ENCODE data around the gene SEC14L2. TPM values are rescaled to one million over a fixed set of nuclear protein-coding genes. Genes with fewer than 3 reads are reported as not detected.

SEC14L2 gene
- total RNA-seq, 3 donors from 2014 or later: 5.3 to 45.7 (median 29.5) TPM

GRCh38 chr22:30393885-30394284 is 2.9 kb upstream of the SEC14L2 start:
- TF ChIP-seq POLR2A (IDR thresholded peaks at IDR 0.05) (no peak), POLR2AphosphoS5 (IDR thresholded peaks at IDR 0.05) (no peak), CTCF (IDR thresholded peaks at IDR 0.05) (no peak)
- no peaks in the 10 kb centered on the region for H3K27me3 ChIP-seq
- peaks cover 5% of the 10 kb centered on the region in 2 donors for H3K4me1 ChIP-seq
- peaks cover 0 to 3% of the 10 kb centered on the region in 2 donors for H3K9me3 ChIP-seq
- intact Hi-C loops (cut with DNase I; ENCODE audit: low total_unique reads): no loop called here
- H3K4me3 ChIP-seq: no peak overlapping the region
- no peaks in the 10 kb centered on the region for H3K36me3 ChIP-seq
- no peak for DNase-seq (ENCODE audit: low spot score in 2 of 2)
- no peak overlapping the region for H3K27ac ChIP-seq

- peak overlapping the region; percentile 61 to 100 (median 75) for H3K4me3 ChIP-seq
- no peak for DNase-seq (ENCODE audit: low spot score in 2 of 2)
- H3K4me1 ChIP-seq: peaks cover 5% of the 10 kb centered on the region in 2 donors
- no peaks in the 10 kb centered on the region for H3K9me3 ChIP-seq
- H3K27me3 ChIP-seq: no peaks in the 10 kb centered on the region
- no peak for TF ChIP-seq CTCF (IDR thresholded peaks at IDR 0.05)
- no peak for TF ChIP-seq POLR2AphosphoS5 (IDR thresholded peaks at IDR 0.05)
- TF ChIP-seq POLR2A (IDR thresholded peaks at IDR 0.05): no peak
- H3K36me3 ChIP-seq: no peaks in the 10 kb centered on the region
- intact Hi-C loops (cut with DNase I; ENCODE audit: low total_unique reads): no loop called here
- peak overlapping the region; percentile 86 to 95 for H3K27ac ChIP-seq
These were observed 1.1 kb downstream of the SEC14L2 start for GRCh38 chr22:30397656-30398635.

- peak overlapping the region in 2 of 3 donors; percentile 75 to 100 for H3K4me3 ChIP-seq
- H3K4me1 ChIP-seq: peaks cover 5% of the 10 kb centered on the region in 2 donors
- no peaks in the 10 kb centered on the region for H3K36me3 ChIP-seq
- H3K27me3 ChIP-seq: no peaks in the 10 kb centered on the region
- intact Hi-C loops (cut with DNase I; ENCODE audit: low total_unique reads): no loop called here
- peak overlapping the region; percentile 86 to 95 for H3K27ac ChIP-seq
- H3K9me3 ChIP-seq: no peaks in the 10 kb centered on the region
- no peak for DNase-seq (ENCODE audit: low spot score in 2 of 2)
- TF ChIP-seq POLR2A (IDR thresholded peaks at IDR 0.05) (no peak), CTCF (IDR thresholded peaks at IDR 0.05) (no peak), POLR2AphosphoS5 (IDR thresholded peaks at IDR 0.05) (no peak)
These were observed 2.2 kb downstream of the SEC14L2 start for GRCh38 chr22:30398685-30399680.

- no peaks in the 10 kb centered on the region for H3K27me3 ChIP-seq
- H3K4me1 ChIP-seq: peaks cover 5% of the 10 kb centered on the region in 2 donors
- intact Hi-C loops (cut with DNase I; ENCODE audit: low total_unique reads): no loop called here
- H3K27ac ChIP-seq: peak overlapping the region; percentile 72 to 95
- no peak for TF ChIP-seq POLR2AphosphoS5 (IDR thresholded peaks at IDR 0.05)
- TF ChIP-seq CTCF (IDR thresholded peaks at IDR 0.05): no peak
- no peak for TF ChIP-seq POLR2A (IDR thresholded peaks at IDR 0.05)
- peak overlapping the region in 2 of 3 donors; percentile 51 to 75 for H3K4me3 ChIP-seq
- H3K9me3 ChIP-seq: no peaks in the 10 kb centered on the region
- DNase-seq (ENCODE audit: low spot score in 2 of 2): no peak
- H3K36me3 ChIP-seq: no peaks in the 10 kb centered on the region
These were observed 2.9 kb downstream of the SEC14L2 start for GRCh38 chr22:30399718-30400117.
